CD4-positive, alpha-beta T cell treated with Interleukin-4 for 1 hour (primary cell): Measurements from ENCODE around the gene ROR1.

Experiments used
- DNase-seq, 2 donors: peaks; one replicate each; pipeline ENCODE4 v3.0.0-alpha.2; 2020 to 2022

Gene ROR1

GRCh38 chr1:63916485-63917360, 142.9 kb downstream of the ROR1 start:
- DNase-seq = no peak

GRCh38 chr1:63917571-63918417, 144.0 kb downstream of the ROR1 start:
- no peak for DNase-seq

- no peak for DNase-seq
Observed at GRCh38 chr1:63918418-63918945, 144.7 kb downstream of the ROR1 start.

GRCh38 chr1:63920154-63921117, 146.6 kb downstream of the ROR1 start:
- no peak for DNase-seq

- no peak for DNase-seq
Observed at GRCh38 chr1:63921359-63921758, 147.5 kb downstream of the ROR1 start.

- DNase-seq = no peak
Observed at GRCh38 chr1:63921802-63922201, 148.0 kb downstream of the ROR1 start.

- no peak for DNase-seq
Observed at GRCh38 chr1:63922848-63923247, 149.0 kb downstream of the ROR1 start.

GRCh38 chr1:63923302-63923701, 149.5 kb downstream of the ROR1 start:
- no peak for DNase-seq

GRCh38 chr1:63924600-63924999, 150.8 kb downstream of the ROR1 start:
- no peak for DNase-seq

- DNase-seq = no peak
Observed at GRCh38 chr1:63928186-63929105, 154.6 kb downstream of the ROR1 start.

GRCh38 chr1:63929106-63929478, 155.3 kb downstream of the ROR1 start:
- DNase-seq = no peak

- DNase-seq = no peak
Observed at GRCh38 chr1:63931468-63931867, 157.7 kb downstream of the ROR1 start.

GRCh38 chr1:63934697-63935096, 160.9 kb downstream of the ROR1 start:
- no peak for DNase-seq

GRCh38 chr1:63935143-63935542, 161.3 kb downstream of the ROR1 start:
- no peak for DNase-seq

- DNase-seq = no peak
Observed at GRCh38 chr1:63935553-63935952, 161.7 kb downstream of the ROR1 start.

GRCh38 chr1:63936276-63936675, 162.5 kb downstream of the ROR1 start:
- no peak for DNase-seq

- no peak for DNase-seq
Observed at GRCh38 chr1:63936801-63937200, 163.0 kb downstream of the ROR1 start.

GRCh38 chr1:63937461-63938022, 163.7 kb downstream of the ROR1 start:
- DNase-seq = no peak

GRCh38 chr1:63940440-63940839, 166.6 kb downstream of the ROR1 start:
- DNase-seq = no peak

- DNase-seq = no peak
Observed at GRCh38 chr1:63943393-63943792, 169.6 kb downstream of the ROR1 start.

GRCh38 chr1:63945943-63946342, 172.1 kb downstream of the ROR1 start:
- DNase-seq = no peak
